ENCODE data around the gene CDH4. TPM values are rescaled to one million over a fixed set of nuclear protein-coding genes. Genes with fewer than 3 reads are reported as not detected.

CDH4 gene
- polyA plus RNA-seq, 1 donor (not counting 4 experiments of a cell fraction or from before 2014, with no cell fraction given), result 2.2 TPM

GRCh38 chr20:61389077-61389476 is 137.0 kb downstream of the CDH4 start:
- H3K4me2 ChIP-seq (ENCODE audit: control insufficient read depth, extremely low read depth, insufficient read depth, low read depth, low read length), result no peak overlapping the region
- peaks cover 3% of the 10 kb centered on the region for H4K20me1 ChIP-seq (ENCODE audit: control insufficient read depth, extremely low read depth, insufficient read depth, low read length)
- no peak overlapping the region for H3K4me3 ChIP-seq (ENCODE audit: control insufficient read depth in 2 of 3, extremely low read depth in 1 of 3, insufficient read depth in 2 of 3, low read depth in 1 of 3, low read length in 3 of 3)
- TF ChIP-seq CTCF (optimal IDR thresholded peaks at IDR 0.05 in 1 of 3, IDR thresholded peaks at IDR 0.05 in 1 of 3, conservative IDR thresholded peaks at IDR 0.05 in 1 of 3; ENCODE audit: extremely low read depth in 1 of 3, insufficient read depth in 2 of 3, low read length in 3 of 3) (no peak), EZH2 (IDR thresholded peaks at IDR 0.05; ENCODE audit: low read length) (no peak)
- H3K4me1 ChIP-seq (ENCODE audit: control insufficient read depth, extremely low read depth, insufficient read depth, low read length), result peaks cover 23% of the 10 kb centered on the region
- peaks cover 4% of the 10 kb centered on the region for H3K79me2 ChIP-seq (ENCODE audit: control insufficient read depth, insufficient read depth, low read length)
- FAIRE-seq (no peak), DNase-seq (ENCODE audit: low read depth, low spot score) (no peak)
- H3K9ac ChIP-seq (ENCODE audit: control insufficient read depth, extremely low read depth, insufficient read depth, low read length), result no peak overlapping the region
- no peaks in the 10 kb centered on the region for H3K9me3 ChIP-seq (ENCODE audit: control insufficient read depth, low read depth, low read length)
- dilution Hi-C loops (cut with MboI; ENCODE audit: extremely low pct_ligation_motif_present, low sequenced_read_pairs), result no loop called here
- H2AFZ ChIP-seq (ENCODE audit: control insufficient read depth, low read length), result no peak overlapping the region
- H3K9me1 ChIP-seq (ENCODE audit: control insufficient read depth, extremely low read depth, insufficient read depth, low read length), result peaks cover 4% of the 10 kb centered on the region
- no peak overlapping the region for H3K27ac ChIP-seq (ENCODE audit: control insufficient read depth, insufficient read depth, low read length)
- no peaks in the 10 kb centered on the region for H3K27me3 ChIP-seq (ENCODE audit: control insufficient read depth, extremely low read depth, insufficient read depth, low read length)
- H3K36me3 ChIP-seq (ENCODE audit: control insufficient read depth in 2 of 2, extremely low read depth in 1 of 2, insufficient read depth in 2 of 2, low read length in 2 of 2), result no peaks in the 10 kb centered on the region

- no peak overlapping the region for H2AFZ ChIP-seq (ENCODE audit: control insufficient read depth, low read length)
- TF ChIP-seq CTCF (optimal IDR thresholded peaks at IDR 0.05 in 1 of 3, IDR thresholded peaks at IDR 0.05 in 1 of 3, conservative IDR thresholded peaks at IDR 0.05 in 1 of 3; ENCODE audit: extremely low read depth in 1 of 3, insufficient read depth in 2 of 3, low read length in 3 of 3) (no peak), EZH2 (IDR thresholded peaks at IDR 0.05; ENCODE audit: low read length) (no peak)
- H3K4me2 ChIP-seq (ENCODE audit: control insufficient read depth, extremely low read depth, insufficient read depth, low read depth, low read length), result no peak overlapping the region
- peaks cover 4% of the 10 kb centered on the region for H3K9me1 ChIP-seq (ENCODE audit: control insufficient read depth, extremely low read depth, insufficient read depth, low read length)
- FAIRE-seq, result no peak
- H4K20me1 ChIP-seq (ENCODE audit: control insufficient read depth, extremely low read depth, insufficient read depth, low read length), result peaks cover 3% of the 10 kb centered on the region
- H3K79me2 ChIP-seq (ENCODE audit: control insufficient read depth, insufficient read depth, low read length), result peaks cover 4% of the 10 kb centered on the region
- H3K27me3 ChIP-seq (ENCODE audit: control insufficient read depth, extremely low read depth, insufficient read depth, low read length), result no peaks in the 10 kb centered on the region
- H3K9me3 ChIP-seq (ENCODE audit: control insufficient read depth, low read depth, low read length), result no peaks in the 10 kb centered on the region
- H3K36me3 ChIP-seq (ENCODE audit: control insufficient read depth in 2 of 2, extremely low read depth in 1 of 2, insufficient read depth in 2 of 2, low read length in 2 of 2), result no peaks in the 10 kb centered on the region
- no peak overlapping the region for H3K4me3 ChIP-seq (ENCODE audit: control insufficient read depth in 2 of 3, extremely low read depth in 1 of 3, insufficient read depth in 2 of 3, low read depth in 1 of 3, low read length in 3 of 3)
- no peak overlapping the region for H3K27ac ChIP-seq (ENCODE audit: control insufficient read depth, insufficient read depth, low read length)
- dilution Hi-C loops (cut with MboI; ENCODE audit: extremely low pct_ligation_motif_present, low sequenced_read_pairs), result no loop called here
- DNase-seq (ENCODE audit: low read depth, low spot score), result no peak
- H3K9ac ChIP-seq (ENCODE audit: control insufficient read depth, extremely low read depth, insufficient read depth, low read length), result no peak overlapping the region
- peaks cover 23% of the 10 kb centered on the region for H3K4me1 ChIP-seq (ENCODE audit: control insufficient read depth, extremely low read depth, insufficient read depth, low read length)
Observed at GRCh38 chr20:61391185-61391584, 139.1 kb downstream of the CDH4 start.

Measured in keratinocyte (primary cell).